Posterior cingulate gyrus (tissue), 11 donors: ENCODE measurements around the gene AOC2.
"Not testable (repeated sequence)": the region's sequence is repeated elsewhere in the genome, so short reads cannot be mapped to it uniquely, and the experiment has no call there.

Experiments used
- DNase-seq, 10 donors: peaks; one replicate each; pipeline versions ENCODE4 v3.0.0 to v3.0.0-alpha.2; 2020 to 2021; ENCODE audit warnings: mixed read lengths in 3 of 10
- intact Hi-C: fragments of 100-400 bp; cut with DNase I; formaldehyde crosslinking; loops from one replicate; pipeline ENCODE4 v1.15.1; 2023

Gene AOC2

GRCh38 chr17:42877037-42877436 is 32.7 kb downstream of the AOC2 start:
- DNase-seq: peak in 2 of 10 donors; percentile 27 to 35
- intact Hi-C loops: no loop called here

GRCh38 chr17:42878123-42878880 is 33.9 kb downstream of the AOC2 start:
- peak in 2 of 10 donors; percentile 57 to 59 for DNase-seq
- intact Hi-C loops: no loop called here

- DNase-seq: peak in 2 of 10 donors; percentile 26 to 55
- intact Hi-C loops: no loop called here
Measured at GRCh38 chr17:42878924-42879595, 34.7 kb downstream of the AOC2 start.

GRCh38 chr17:42879596-42879985 is 35.2 kb downstream of the AOC2 start:
- intact Hi-C loops: no loop called here

GRCh38 chr17:42880776-42881310 is 36.5 kb downstream of the AOC2 start:
- peak in 2 of 10 donors; percentile 28 to 52 for DNase-seq
- intact Hi-C loops: no loop called here

More at GRCh38 chr17:42879596-42879985, 35.2 kb downstream of the AOC2 start:
- peak in 2 of 10 donors; percentile 14 to 47 for DNase-seq

GRCh38 chr17:42881706-42882105 is 37.3 kb downstream of the AOC2 start:
- DNase-seq: peak in 2 of 10 donors; percentile 12 to 15

GRCh38 chr17:42882166-42882565 is 37.8 kb downstream of the AOC2 start:
- intact Hi-C loops: no loop called here
- DNase-seq: peak in 1 of 10 donors; percentile 6

More at GRCh38 chr17:42881706-42882105, 37.3 kb downstream of the AOC2 start:
- intact Hi-C loops: not testable (repeated sequence)

- intact Hi-C loops: no loop called here
- DNase-seq: peak in 1 of 10 donors; percentile 7
Measured at GRCh38 chr17:42883802-42884558, 39.6 kb downstream of the AOC2 start.

GRCh38 chr17:42885806-42886205 is 41.4 kb downstream of the AOC2 start:
- peak in 2 of 10 donors; percentile 2 to 4 for DNase-seq
- intact Hi-C loops: not testable (repeated sequence)

- peak in 2 of 10 donors; percentile 53 to 61 for DNase-seq
- intact Hi-C loops: no loop called here
Measured at GRCh38 chr17:42886283-42887176, 42.1 kb downstream of the AOC2 start.

GRCh38 chr17:42889809-42890208 is 45.4 kb downstream of the AOC2 start:
- intact Hi-C loops: no loop called here
- peak in 2 of 10 donors; percentile 19 to 26 for DNase-seq

- peak in 6 of 10 donors; percentile 5 to 77 (median 38) for DNase-seq
Measured at GRCh38 chr17:42891539-42892152, 47.3 kb downstream of the AOC2 start.

GRCh38 chr17:42893359-42893758 is 49.0 kb downstream of the AOC2 start:
- DNase-seq: no peak
- intact Hi-C loops: no loop called here

More at GRCh38 chr17:42891539-42892152, 47.3 kb downstream of the AOC2 start:
- intact Hi-C loops: no loop called here

GRCh38 chr17:42894283-42895184 is 50.2 kb downstream of the AOC2 start:
- intact Hi-C loops: no loop called here
- DNase-seq: peak in 2 of 10 donors; percentile 42 to 49

GRCh38 chr17:42895185-42895555 is 50.8 kb downstream of the AOC2 start:
- intact Hi-C loops: no loop called here
- peak in 7 of 10 donors; percentile 14 to 89 (median 46) for DNase-seq

- DNase-seq: peak in 1 of 10 donors; percentile 41
- intact Hi-C loops: no loop called here
Measured at GRCh38 chr17:42898147-42898811, 53.9 kb downstream of the AOC2 start.

GRCh38 chr17:42899981-42900380 is 55.6 kb downstream of the AOC2 start:
- intact Hi-C loops: not testable (repeated sequence)

More at GRCh38 chr17:42899981-42900380, 55.6 kb downstream of the AOC2 start:
- peak in 1 of 10 donors; percentile 14 for DNase-seq
